Activated CD4-positive, alpha-beta T cell treated with anti-CD3 and anti-CD28 coated beads, Interleukin-2, amount 50 U/mL, for 4 hours (primary cell): ENCODE results near the gene PRRC2B.
"Not testable (repeated sequence)": the region's sequence is repeated elsewhere in the genome, so short reads cannot be mapped to it uniquely, and the experiment has no call there.

Source experiments
- DNase-seq, 2 experiments: peaks; one replicate each; pipeline ENCODE4 v3.0.0-alpha.2; 2020

PRRC2B gene

GRCh38 chr9:131439224-131439623 lies 45.3 kb downstream of the PRRC2B start:
- no peak for DNase-seq

- no peak for DNase-seq
These were observed 47.6 kb downstream of the PRRC2B start for GRCh38 chr9:131441441-131441840.

- DNase-seq: no peak
These were observed 48.5 kb downstream of the PRRC2B start for GRCh38 chr9:131442351-131442750.

- DNase-seq: no peak
These were observed 49.8 kb downstream of the PRRC2B start for GRCh38 chr9:131443648-131444047.

- DNase-seq: no peak
These were observed 52.4 kb downstream of the PRRC2B start for GRCh38 chr9:131446276-131446675.

- DNase-seq: no peak
These were observed 53.3 kb downstream of the PRRC2B start for GRCh38 chr9:131447148-131447547.

GRCh38 chr9:131447600-131447999 lies 53.7 kb downstream of the PRRC2B start:
- no peak for DNase-seq

GRCh38 chr9:131448818-131449217 lies 54.9 kb downstream of the PRRC2B start:
- DNase-seq: no peak

GRCh38 chr9:131449276-131449675 lies 55.4 kb downstream of the PRRC2B start:
- no peak for DNase-seq

- no peak for DNase-seq
These were observed 60.1 kb downstream of the PRRC2B start for GRCh38 chr9:131454028-131454427.

- not testable (repeated sequence) for DNase-seq
These were observed 61.8 kb downstream of the PRRC2B start for GRCh38 chr9:131455655-131456054.

- no peak for DNase-seq
These were observed 63.9 kb downstream of the PRRC2B start for GRCh38 chr9:131457746-131458145.

GRCh38 chr9:131459056-131459455 lies 65.2 kb downstream of the PRRC2B start:
- DNase-seq: no peak

GRCh38 chr9:131461166-131461565 lies 67.3 kb downstream of the PRRC2B start:
- DNase-seq: no peak

- no peak for DNase-seq
These were observed 70.6 kb downstream of the PRRC2B start for GRCh38 chr9:131464354-131465000.

GRCh38 chr9:131465401-131465800 lies 71.5 kb downstream of the PRRC2B start:
- DNase-seq: no peak

GRCh38 chr9:131467214-131467935 lies 73.5 kb downstream of the PRRC2B start:
- DNase-seq: no peak

GRCh38 chr9:131468031-131468430 lies 74.1 kb downstream of the PRRC2B start:
- DNase-seq: no peak

GRCh38 chr9:131469356-131469755 lies 75.5 kb downstream of the PRRC2B start:
- DNase-seq: no peak

GRCh38 chr9:131469951-131470350 lies 76.1 kb downstream of the PRRC2B start:
- DNase-seq: no peak

GRCh38 chr9:131470581-131470991 lies 76.7 kb downstream of the PRRC2B start:
- DNase-seq: no peak

GRCh38 chr9:131472085-131472484 lies 78.2 kb downstream of the PRRC2B start:
- DNase-seq: not testable (repeated sequence)

GRCh38 chr9:131473198-131473885 lies 79.5 kb downstream of the PRRC2B start:
- DNase-seq: no peak

GRCh38 chr9:131473891-131474290 lies 80.0 kb downstream of the PRRC2B start:
- DNase-seq: no peak
